HL-60 (cell line): ENCODE data around the gene SLC7A4.

ENCODE experiments used
- POLR2AphosphoS5 ChIP-seq: IDR thresholded peaks from 2 replicates; pipeline ENCODE4 v1.6.1; 2012; ENCODE audit warnings: low read depth
- SPI1 ChIP-seq: IDR thresholded peaks from 2 replicates; pipeline ENCODE4 v1.6.1; 2012; ENCODE audit warnings: low read depth, mild to moderate bottlenecking, borderline replicate concordance
- TF ChIP-seq, protein P1 (sequence below): IDR thresholded peaks from one replicate; pipeline ENCODE4 v1.5.1; 2011; ENCODE audit warnings: low read length, control low read depth, inconsistent platforms; ENCODE audit not compliant: insufficient read depth
- TF ChIP-seq, protein P2 (sequence below): IDR thresholded peaks from 2 replicates; pipeline ENCODE4 v1.6.1; 2012; ENCODE audit warnings: low read depth; ENCODE audit not compliant: insufficient replicate concordance

GRCh38 chr22:21032037-21032867 lies at the start of gene SLC7A4:
- TF ChIP-seq, protein P1, sequence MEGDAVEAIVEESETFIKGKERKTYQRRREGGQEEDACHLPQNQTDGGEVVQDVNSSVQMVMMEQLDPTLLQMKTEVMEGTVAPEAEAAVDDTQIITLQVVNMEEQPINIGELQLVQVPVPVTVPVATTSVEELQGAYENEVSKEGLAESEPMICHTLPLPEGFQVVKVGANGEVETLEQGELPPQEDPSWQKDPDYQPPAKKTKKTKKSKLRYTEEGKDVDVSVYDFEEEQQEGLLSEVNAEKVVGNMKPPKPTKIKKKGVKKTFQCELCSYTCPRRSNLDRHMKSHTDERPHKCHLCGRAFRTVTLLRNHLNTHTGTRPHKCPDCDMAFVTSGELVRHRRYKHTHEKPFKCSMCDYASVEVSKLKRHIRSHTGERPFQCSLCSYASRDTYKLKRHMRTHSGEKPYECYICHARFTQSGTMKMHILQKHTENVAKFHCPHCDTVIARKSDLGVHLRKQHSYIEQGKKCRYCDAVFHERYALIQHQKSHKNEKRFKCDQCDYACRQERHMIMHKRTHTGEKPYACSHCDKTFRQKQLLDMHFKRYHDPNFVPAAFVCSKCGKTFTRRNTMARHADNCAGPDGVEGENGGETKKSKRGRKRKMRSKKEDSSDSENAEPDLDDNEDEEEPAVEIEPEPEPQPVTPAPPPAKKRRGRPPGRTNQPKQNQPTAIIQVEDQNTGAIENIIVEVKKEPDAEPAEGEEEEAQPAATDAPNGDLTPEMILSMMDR, result no peak
- TF ChIP-seq, protein P2, sequence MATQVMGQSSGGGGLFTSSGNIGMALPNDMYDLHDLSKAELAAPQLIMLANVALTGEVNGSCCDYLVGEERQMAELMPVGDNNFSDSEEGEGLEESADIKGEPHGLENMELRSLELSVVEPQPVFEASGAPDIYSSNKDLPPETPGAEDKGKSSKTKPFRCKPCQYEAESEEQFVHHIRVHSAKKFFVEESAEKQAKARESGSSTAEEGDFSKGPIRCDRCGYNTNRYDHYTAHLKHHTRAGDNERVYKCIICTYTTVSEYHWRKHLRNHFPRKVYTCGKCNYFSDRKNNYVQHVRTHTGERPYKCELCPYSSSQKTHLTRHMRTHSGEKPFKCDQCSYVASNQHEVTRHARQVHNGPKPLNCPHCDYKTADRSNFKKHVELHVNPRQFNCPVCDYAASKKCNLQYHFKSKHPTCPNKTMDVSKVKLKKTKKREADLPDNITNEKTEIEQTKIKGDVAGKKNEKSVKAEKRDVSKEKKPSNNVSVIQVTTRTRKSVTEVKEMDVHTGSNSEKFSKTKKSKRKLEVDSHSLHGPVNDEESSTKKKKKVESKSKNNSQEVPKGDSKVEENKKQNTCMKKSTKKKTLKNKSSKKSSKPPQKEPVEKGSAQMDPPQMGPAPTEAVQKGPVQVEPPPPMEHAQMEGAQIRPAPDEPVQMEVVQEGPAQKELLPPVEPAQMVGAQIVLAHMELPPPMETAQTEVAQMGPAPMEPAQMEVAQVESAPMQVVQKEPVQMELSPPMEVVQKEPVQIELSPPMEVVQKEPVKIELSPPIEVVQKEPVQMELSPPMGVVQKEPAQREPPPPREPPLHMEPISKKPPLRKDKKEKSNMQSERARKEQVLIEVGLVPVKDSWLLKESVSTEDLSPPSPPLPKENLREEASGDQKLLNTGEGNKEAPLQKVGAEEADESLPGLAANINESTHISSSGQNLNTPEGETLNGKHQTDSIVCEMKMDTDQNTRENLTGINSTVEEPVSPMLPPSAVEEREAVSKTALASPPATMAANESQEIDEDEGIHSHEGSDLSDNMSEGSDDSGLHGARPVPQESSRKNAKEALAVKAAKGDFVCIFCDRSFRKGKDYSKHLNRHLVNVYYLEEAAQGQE, result no peak
- TF ChIP-seq POLR2AphosphoS5, result no peak
- no peak for TF ChIP-seq SPI1
